ENCODE data around the gene EXOSC6.
"Not testable (repeated sequence)": the region's sequence is repeated elsewhere in the genome, so short reads cannot be mapped to it uniquely, and the experiment has no call there.

GRCh38 chr16:70218586-70218985 is 33.2 kb downstream of the EXOSC6 start:
- TF ChIP-seq, protein P1, sequence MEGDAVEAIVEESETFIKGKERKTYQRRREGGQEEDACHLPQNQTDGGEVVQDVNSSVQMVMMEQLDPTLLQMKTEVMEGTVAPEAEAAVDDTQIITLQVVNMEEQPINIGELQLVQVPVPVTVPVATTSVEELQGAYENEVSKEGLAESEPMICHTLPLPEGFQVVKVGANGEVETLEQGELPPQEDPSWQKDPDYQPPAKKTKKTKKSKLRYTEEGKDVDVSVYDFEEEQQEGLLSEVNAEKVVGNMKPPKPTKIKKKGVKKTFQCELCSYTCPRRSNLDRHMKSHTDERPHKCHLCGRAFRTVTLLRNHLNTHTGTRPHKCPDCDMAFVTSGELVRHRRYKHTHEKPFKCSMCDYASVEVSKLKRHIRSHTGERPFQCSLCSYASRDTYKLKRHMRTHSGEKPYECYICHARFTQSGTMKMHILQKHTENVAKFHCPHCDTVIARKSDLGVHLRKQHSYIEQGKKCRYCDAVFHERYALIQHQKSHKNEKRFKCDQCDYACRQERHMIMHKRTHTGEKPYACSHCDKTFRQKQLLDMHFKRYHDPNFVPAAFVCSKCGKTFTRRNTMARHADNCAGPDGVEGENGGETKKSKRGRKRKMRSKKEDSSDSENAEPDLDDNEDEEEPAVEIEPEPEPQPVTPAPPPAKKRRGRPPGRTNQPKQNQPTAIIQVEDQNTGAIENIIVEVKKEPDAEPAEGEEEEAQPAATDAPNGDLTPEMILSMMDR (IDR thresholded peaks at IDR 0.05), result not testable (repeated sequence)
- TF ChIP-seq POLR2A, EP300 (IDR thresholded peaks at IDR 0.05): not testable (repeated sequence)
